Activated CD8-positive, alpha-beta memory T cell treated with anti-CD3 and anti-CD28 coated beads, Interleukin-2, amount 10 ng/mL, durations not matched to agents 7 days and 5 days (primary cell): ENCODE measurements around the gene DYNC1H1. TPM values are rescaled to one million over a fixed set of nuclear protein-coding genes. Genes with fewer than 3 reads are reported as not detected.
A peak's percentile ranks its signal among the peaks of the same experiment; 100 is the strongest.

Experiments
- ATAC-seq: fragments of 150-1000 bp; cut with Tn5 transposase; one replicate; pipeline ENCODE4 v1.10.0; 2021; ENCODE audit warnings: moderate library complexity
- CTCF ChIA-PET: fragments of 350-600 bp; sonication (Branson Sonifier 250); formaldehyde crosslinking; loops from one replicate; lab custom pipeline; 2021; ENCODE audit warnings: antibody characterized with exemption; lab: Charles Lee
- DNase-seq: peaks from one replicate; pipeline ENCODE4 v3.0.0-alpha.2; 2020
- H3K27ac Mint-ChIP-seq: one replicate; pipeline ENCODE4 v1.8.0; 2021; ENCODE audit warnings: mild to moderate bottlenecking, mixed read lengths
- H3K27me3 Mint-ChIP-seq: one replicate; pipeline ENCODE4 v1.8.0; 2021; ENCODE audit warnings: mixed read lengths
- H3K36me3 Mint-ChIP-seq: one replicate; pipeline ENCODE4 v1.8.0; 2021; ENCODE audit warnings: mild to moderate bottlenecking, mixed read lengths
- H3K4me1 Mint-ChIP-seq: one replicate; pipeline ENCODE4 v1.8.0; 2021; ENCODE audit warnings: mixed read lengths
- H3K4me3 Mint-ChIP-seq: one replicate; pipeline ENCODE4 v1.8.0; 2021; ENCODE audit warnings: mild to moderate bottlenecking, moderate library complexity, mixed read lengths
- H3K9me3 Mint-ChIP-seq: one replicate; pipeline ENCODE4 v1.8.0; 2022; ENCODE audit warnings: low read depth, mixed read lengths
- total RNA-seq, 2 experiments: library from RNA; stranded (reverse); gene quantifications; one replicate each; pipeline ENCODE4 v1.2.3, GENCODE V29; 2021

DYNC1H1 gene
- total RNA-seq, 2 experiments from 2014 or later = 308 to 325 TPM

- CTCF ChIA-PET = interaction anchor here (0.6 kb wide), 1 partner anchor 81 kb away, joined by 3 read pairs; no protein-coding TSS in a partner anchor
- Mint-ChIP-seq H3K9me3 (no peaks in the 10 kb centered on the region), H3K27me3 (no peaks in the 10 kb centered on the region), H3K4me3 (no peak overlapping the region), H3K27ac (no peak overlapping the region), H3K36me3 (peaks cover 85% of the 10 kb centered on the region), H3K4me1 (peaks cover 31% of the 10 kb centered on the region)
- DNase-seq (no peak), ATAC-seq (no peak)
These were observed 52.2 kb downstream of the DYNC1H1 start for GRCh38 chr14:102016420-102017090.

GRCh38 chr14:102018251-102018650 is 53.9 kb downstream of the DYNC1H1 start:
- peaks cover 83% of the 10 kb centered on the region for H3K36me3 Mint-ChIP-seq
- no peak overlapping the region for H3K4me3 Mint-ChIP-seq
- no peaks in the 10 kb centered on the region for H3K27me3 Mint-ChIP-seq
- peaks cover 31% of the 10 kb centered on the region for H3K4me1 Mint-ChIP-seq
- H3K9me3 Mint-ChIP-seq = no peaks in the 10 kb centered on the region
- no peak for DNase-seq
- H3K27ac Mint-ChIP-seq = no peak overlapping the region
- ATAC-seq = no peak
- CTCF ChIA-PET = no interaction called here

- no peak for ATAC-seq
- no peak overlapping the region for H3K4me3 Mint-ChIP-seq
- no peak for DNase-seq
- CTCF ChIA-PET = interaction anchor here (1.5 kb wide), 1 partner anchor 45 kb away, joined by 6 read pairs; no protein-coding TSS in a partner anchor
- H3K36me3 Mint-ChIP-seq = peaks cover 80% of the 10 kb centered on the region
- H3K4me1 Mint-ChIP-seq = peaks cover 30% of the 10 kb centered on the region
- no peak overlapping the region for H3K27ac Mint-ChIP-seq
- H3K9me3 Mint-ChIP-seq = no peaks in the 10 kb centered on the region
- no peaks in the 10 kb centered on the region for H3K27me3 Mint-ChIP-seq
These were observed 54.7 kb downstream of the DYNC1H1 start for GRCh38 chr14:102019006-102019540.

GRCh38 chr14:102020058-102020971 is 55.9 kb downstream of the DYNC1H1 start:
- DNase-seq = peak; percentile 81
- Mint-ChIP-seq H3K27me3 (no peaks in the 10 kb centered on the region), H3K9me3 (no peaks in the 10 kb centered on the region), H3K27ac (peak overlapping the region; percentile 80), H3K4me3 (peak overlapping the region; percentile 4), H3K36me3 (peaks cover 73% of the 10 kb centered on the region), H3K4me1 (peaks cover 30% of the 10 kb centered on the region)
- CTCF ChIA-PET = interaction anchor here (1.0 to 1.5 kb wide), 3 partner anchors 46 to 313 kb away, joined by 3 to 6 read pairs (median 4); no protein-coding TSS in a partner anchor
- peak; percentile 80 for ATAC-seq

- Mint-ChIP-seq H3K27me3 (no peaks in the 10 kb centered on the region), H3K27ac (peak overlapping the region; percentile 13), H3K36me3 (peaks cover 60% of the 10 kb centered on the region), H3K4me3 (no peak overlapping the region), H3K9me3 (no peaks in the 10 kb centered on the region), H3K4me1 (peaks cover 13% of the 10 kb centered on the region)
- CTCF ChIA-PET = no interaction called here
- DNase-seq (no peak), ATAC-seq (no peak)
These were observed 62.6 kb downstream of the DYNC1H1 start for GRCh38 chr14:102026934-102027333.

- CTCF ChIA-PET = no interaction called here
- H3K36me3 Mint-ChIP-seq = peaks cover 60% of the 10 kb centered on the region
These were observed 63.6 kb downstream of the DYNC1H1 start for GRCh38 chr14:102027951-102028350.

GRCh38 chr14:102028733-102029132 is 64.4 kb downstream of the DYNC1H1 start:
- CTCF ChIA-PET = interaction anchor here (1.0 kb wide), 1 partner anchor 68 kb away, joined by 3 read pairs; no protein-coding TSS in a partner anchor
- Mint-ChIP-seq H3K27me3 (no peaks in the 10 kb centered on the region), H3K4me1 (peaks cover 11% of the 10 kb centered on the region), H3K4me3 (no peak overlapping the region), H3K9me3 (no peaks in the 10 kb centered on the region), H3K36me3 (peaks cover 62% of the 10 kb centered on the region), H3K27ac (no peak overlapping the region)
- ATAC-seq (no peak), DNase-seq (no peak)

More at GRCh38 chr14:102027951-102028350, 63.6 kb downstream of the DYNC1H1 start:
- Mint-ChIP-seq H3K4me3 (no peak overlapping the region), H3K27me3 (no peaks in the 10 kb centered on the region), H3K4me1 (peaks cover 11% of the 10 kb centered on the region), H3K27ac (no peak overlapping the region), H3K9me3 (no peaks in the 10 kb centered on the region)
- ATAC-seq (no peak), DNase-seq (no peak)

- H3K36me3 Mint-ChIP-seq = peaks cover 64% of the 10 kb centered on the region
- no peak for ATAC-seq
These were observed 65.6 kb downstream of the DYNC1H1 start for GRCh38 chr14:102029956-102030355.

GRCh38 chr14:102033241-102033640 is 68.9 kb downstream of the DYNC1H1 start:
- ATAC-seq (no peak), DNase-seq (no peak)
- no peak overlapping the region for H3K4me3 Mint-ChIP-seq
- H3K27ac Mint-ChIP-seq = no peak overlapping the region
- no peaks in the 10 kb centered on the region for H3K9me3 Mint-ChIP-seq
- no peaks in the 10 kb centered on the region for H3K27me3 Mint-ChIP-seq
- peaks cover 11% of the 10 kb centered on the region for H3K4me1 Mint-ChIP-seq
- peaks cover 65% of the 10 kb centered on the region for H3K36me3 Mint-ChIP-seq
- CTCF ChIA-PET = interaction anchor here (1.3 kb wide), 1 partner anchor 263 kb away, joined by 3 read pairs; no protein-coding TSS in a partner anchor

More at GRCh38 chr14:102029956-102030355, 65.6 kb downstream of the DYNC1H1 start:
- Mint-ChIP-seq H3K27ac (peak overlapping the region; percentile 42), H3K27me3 (no peaks in the 10 kb centered on the region), H3K4me1 (peaks cover 11% of the 10 kb centered on the region), H3K9me3 (no peaks in the 10 kb centered on the region), H3K4me3 (no peak overlapping the region)
- CTCF ChIA-PET = interaction anchor here (1.4 kb wide), 1 partner anchor 66 kb away, joined by 4 read pairs; no protein-coding TSS in a partner anchor
- no peak for DNase-seq

GRCh38 chr14:102034301-102034700 is 69.9 kb downstream of the DYNC1H1 start:
- no peak overlapping the region for H3K4me3 Mint-ChIP-seq
- no peak overlapping the region for H3K27ac Mint-ChIP-seq
- peaks cover 64% of the 10 kb centered on the region for H3K36me3 Mint-ChIP-seq
- H3K9me3 Mint-ChIP-seq = no peaks in the 10 kb centered on the region
- DNase-seq (no peak), ATAC-seq (no peak)
- no peaks in the 10 kb centered on the region for H3K27me3 Mint-ChIP-seq
- H3K4me1 Mint-ChIP-seq = peaks cover 7% of the 10 kb centered on the region
- CTCF ChIA-PET = no interaction called here

- Mint-ChIP-seq H3K4me3 (no peak overlapping the region), H3K27ac (no peak overlapping the region), H3K27me3 (no peaks in the 10 kb centered on the region), H3K4me1 (no peaks in the 10 kb centered on the region), H3K36me3 (peaks cover 69% of the 10 kb centered on the region), H3K9me3 (no peaks in the 10 kb centered on the region)
- DNase-seq = no peak
- ATAC-seq = no peak
- CTCF ChIA-PET = no interaction called here
These were observed 71.5 kb downstream of the DYNC1H1 start for GRCh38 chr14:102035914-102036313.

GRCh38 chr14:102037686-102038085 is 73.3 kb downstream of the DYNC1H1 start:
- CTCF ChIA-PET = interaction anchor here (0.7 to 1.4 kb wide), 3 partner anchors 59 to 228 kb away, joined by 3 to 4 read pairs (median 3); no protein-coding TSS in a partner anchor
- no peak for ATAC-seq
- DNase-seq = no peak
- Mint-ChIP-seq H3K27ac (no peak overlapping the region), H3K4me1 (no peaks in the 10 kb centered on the region), H3K27me3 (no peaks in the 10 kb centered on the region), H3K36me3 (peaks cover 81% of the 10 kb centered on the region), H3K9me3 (no peaks in the 10 kb centered on the region), H3K4me3 (no peak overlapping the region)

GRCh38 chr14:102039157-102039556 is 74.8 kb downstream of the DYNC1H1 start:
- CTCF ChIA-PET = interaction anchor here (1.4 kb wide), 1 partner anchor 57 kb away, joined by 3 read pairs; no protein-coding TSS in a partner anchor
- Mint-ChIP-seq H3K27ac (no peak overlapping the region), H3K9me3 (no peaks in the 10 kb centered on the region), H3K27me3 (no peaks in the 10 kb centered on the region), H3K4me1 (no peaks in the 10 kb centered on the region), H3K4me3 (no peak overlapping the region), H3K36me3 (peaks cover 78% of the 10 kb centered on the region)
- DNase-seq = no peak
- ATAC-seq = no peak
